Transverse colon (tissue), 3 donors: ENCODE results near the gene RGL2.

Source experiments
- POLR2A ChIP-seq: fragments of 450-650 bp; IDR thresholded peaks from one replicate; pipeline ENCODE4 v1.6.1; 2016; ENCODE audit warnings: antibody characterized with exemption, mild to moderate bottlenecking, moderate library complexity
- TF ChIP-seq, protein P1 (sequence below), 5 experiments: fragments of 200-600 bp in 3 of 5; fragments of 450-650 bp in 2 of 5; sonication (generic) in 3 of 5; IDR thresholded peaks; 1 replicate in 2 of 5; 2 replicates in 3 of 5; pipeline ENCODE4 v1.5.1; 2016 to 2017; ENCODE audit warnings: antibody characterized with exemption in 5 of 5, inconsistent platforms in 3 of 5, mild to moderate bottlenecking in 2 of 5, moderate library complexity in 1 of 5

DNA sequence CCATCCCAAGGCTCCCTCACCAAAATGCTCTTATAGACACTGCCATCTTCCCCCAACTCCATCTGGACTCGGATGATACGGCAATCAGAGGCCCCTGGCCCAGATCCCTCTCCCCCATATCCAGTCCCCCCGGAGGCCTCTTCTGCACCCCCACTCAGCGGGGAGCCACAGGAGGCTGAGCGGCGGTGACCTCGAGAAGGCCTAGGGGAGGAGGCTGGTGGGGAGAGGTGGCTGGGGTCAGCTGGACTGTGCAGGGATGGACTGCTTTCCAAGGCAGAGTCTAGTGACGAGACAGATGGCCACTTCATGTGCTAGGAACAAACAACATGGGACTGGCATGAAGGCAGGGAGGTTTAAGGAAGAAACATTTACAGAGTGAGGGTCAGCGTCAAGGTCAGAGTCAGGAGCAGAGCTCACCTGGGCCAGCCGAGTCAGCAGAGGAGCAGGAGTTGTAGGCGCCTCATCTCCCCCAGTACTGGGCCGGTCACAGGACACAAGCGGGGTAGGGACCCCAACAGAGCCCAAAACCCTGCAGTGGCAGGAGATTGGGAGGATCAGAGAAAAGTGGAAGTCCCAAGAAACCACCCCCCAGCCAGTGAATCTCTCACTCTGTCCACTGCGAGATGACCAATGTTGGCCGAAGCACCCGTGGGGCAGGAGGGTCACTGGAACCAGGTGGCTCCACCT lies 5.6 kb downstream of the RGL2 start:
- TF ChIP-seq, protein P1, sequence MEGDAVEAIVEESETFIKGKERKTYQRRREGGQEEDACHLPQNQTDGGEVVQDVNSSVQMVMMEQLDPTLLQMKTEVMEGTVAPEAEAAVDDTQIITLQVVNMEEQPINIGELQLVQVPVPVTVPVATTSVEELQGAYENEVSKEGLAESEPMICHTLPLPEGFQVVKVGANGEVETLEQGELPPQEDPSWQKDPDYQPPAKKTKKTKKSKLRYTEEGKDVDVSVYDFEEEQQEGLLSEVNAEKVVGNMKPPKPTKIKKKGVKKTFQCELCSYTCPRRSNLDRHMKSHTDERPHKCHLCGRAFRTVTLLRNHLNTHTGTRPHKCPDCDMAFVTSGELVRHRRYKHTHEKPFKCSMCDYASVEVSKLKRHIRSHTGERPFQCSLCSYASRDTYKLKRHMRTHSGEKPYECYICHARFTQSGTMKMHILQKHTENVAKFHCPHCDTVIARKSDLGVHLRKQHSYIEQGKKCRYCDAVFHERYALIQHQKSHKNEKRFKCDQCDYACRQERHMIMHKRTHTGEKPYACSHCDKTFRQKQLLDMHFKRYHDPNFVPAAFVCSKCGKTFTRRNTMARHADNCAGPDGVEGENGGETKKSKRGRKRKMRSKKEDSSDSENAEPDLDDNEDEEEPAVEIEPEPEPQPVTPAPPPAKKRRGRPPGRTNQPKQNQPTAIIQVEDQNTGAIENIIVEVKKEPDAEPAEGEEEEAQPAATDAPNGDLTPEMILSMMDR (IDR thresholded peaks at IDR 0.05): no peak
- TF ChIP-seq POLR2A: no peak
